ENCODE data around the gene ZNF862. TPM values are rescaled to one million over a fixed set of nuclear protein-coding genes. Genes with fewer than 3 reads are reported as not detected.

ZNF862 gene
- polyA plus RNA-seq, 1 of the 3 experiments (the other 2 are of a cell fraction) = 17.3 TPM

DNA sequence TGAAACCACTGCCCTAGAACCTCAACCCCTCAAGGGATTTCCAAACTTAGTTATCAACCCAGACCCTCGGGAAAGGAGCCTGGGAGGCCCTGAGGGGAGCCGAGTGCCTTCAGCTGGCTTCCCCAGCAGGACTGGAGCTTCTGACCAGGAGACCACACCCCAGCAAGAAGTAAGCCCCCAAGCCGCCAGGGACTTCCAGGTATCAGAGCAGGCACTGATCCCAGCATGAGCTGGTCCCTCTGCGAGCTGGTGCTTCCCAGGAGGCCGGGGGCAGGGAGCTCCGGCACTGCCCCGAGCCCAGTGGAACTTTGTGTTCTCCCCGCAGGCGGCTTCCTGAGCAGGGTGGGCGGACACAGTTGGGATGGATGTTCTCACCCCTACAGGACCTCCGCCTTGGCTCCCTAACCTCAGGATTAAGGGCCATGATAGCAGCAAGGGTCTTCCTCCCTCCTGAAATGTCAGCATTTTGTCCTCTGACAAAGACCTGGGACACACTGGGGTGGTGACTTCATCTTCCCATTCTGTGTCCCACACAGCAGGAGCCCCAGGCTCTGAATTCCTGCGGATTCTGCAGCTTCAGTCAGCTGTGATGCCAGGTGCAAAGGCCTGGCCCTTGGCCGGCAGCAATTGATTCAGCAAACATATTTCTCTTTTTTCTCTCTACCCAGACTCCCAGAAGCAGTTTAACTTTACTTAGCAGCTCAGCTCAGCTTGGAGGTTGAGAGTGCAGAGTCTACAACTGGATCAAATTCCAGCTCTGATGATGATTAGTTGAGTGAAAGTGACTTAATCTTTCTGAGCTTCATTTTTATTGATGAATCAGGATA lies 47.2 kb downstream of the ZNF862 start:
- no peak overlapping the region for H3K4me3 ChIP-seq (ENCODE audit: low read depth in 2 of 2, low read length in 1 of 2)
- H3K9me2 ChIP-seq = no peaks in the 10 kb centered on the region
- H3K9me3 ChIP-seq = no peaks in the 10 kb centered on the region
- WGBS (ENCODE audit: low lambda C conversion rate) = 71% methylated on average over 3 of the region's 13 CpGs
- DNase-seq = no peak
- no peaks in the 10 kb centered on the region for H3K27me3 ChIP-seq (ENCODE audit: insufficient read depth)
- TF ChIP-seq, protein P1, sequence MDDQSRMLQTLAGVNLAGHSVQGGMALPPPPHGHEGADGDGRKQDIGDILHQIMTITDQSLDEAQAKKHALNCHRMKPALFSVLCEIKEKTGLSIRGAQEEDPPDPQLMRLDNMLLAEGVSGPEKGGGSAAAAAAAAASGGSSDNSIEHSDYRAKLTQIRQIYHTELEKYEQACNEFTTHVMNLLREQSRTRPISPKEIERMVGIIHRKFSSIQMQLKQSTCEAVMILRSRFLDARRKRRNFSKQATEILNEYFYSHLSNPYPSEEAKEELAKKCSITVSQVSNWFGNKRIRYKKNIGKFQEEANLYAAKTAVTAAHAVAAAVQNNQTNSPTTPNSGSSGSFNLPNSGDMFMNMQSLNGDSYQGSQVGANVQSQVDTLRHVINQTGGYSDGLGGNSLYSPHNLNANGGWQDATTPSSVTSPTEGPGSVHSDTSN (IDR thresholded peaks at IDR 0.05) = no peak
- TF ChIP-seq, protein P2, sequence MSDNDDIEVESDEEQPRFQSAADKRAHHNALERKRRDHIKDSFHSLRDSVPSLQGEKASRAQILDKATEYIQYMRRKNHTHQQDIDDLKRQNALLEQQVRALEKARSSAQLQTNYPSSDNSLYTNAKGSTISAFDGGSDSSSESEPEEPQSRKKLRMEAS (IDR thresholded peaks at IDR 0.05; ENCODE audit: low read depth) = no peak
- TF ChIP-seq GATA2 (CRISPR knock-in tag; IDR thresholded peaks at IDR 0.05) = no peak
- TF ChIP-seq ELF1 (IDR thresholded peaks at IDR 0.05) = no peak
- TF ChIP-seq EP300 (IDR thresholded peaks at IDR 0.05; ENCODE audit: borderline replicate concordance in 1 of 2, low read depth in 1 of 2, low read length in 1 of 2) = no peak
- no peak for TF ChIP-seq TAF1 (IDR thresholded peaks at IDR 0.05; ENCODE audit: borderline replicate concordance, low read depth, low read length)
- TF ChIP-seq NFIC (IDR thresholded peaks at IDR 0.05; ENCODE audit: borderline replicate concordance) = no peak
- no peak for TF ChIP-seq MXI1 (IDR thresholded peaks at IDR 0.05; ENCODE audit: low read depth, low read length)
- no peak for TF ChIP-seq SIN3A (IDR thresholded peaks at IDR 0.05; ENCODE audit: borderline replicate concordance, low read depth, low read length)
- no peak for TF ChIP-seq RXRA (IDR thresholded peaks at IDR 0.05; ENCODE audit: borderline replicate concordance, low read depth)
- TF ChIP-seq JUND (IDR thresholded peaks at IDR 0.05) = no peak
- no peaks in the 10 kb centered on the region; a peak in 1 of 4 replicates for H3K4me1 ChIP-seq (ENCODE audit: control insufficient read depth in 1 of 2, insufficient read depth in 2 of 2, low read depth in 1 of 2, low read length in 1 of 2)
- no peaks in the 10 kb centered on the region for H4K20me1 ChIP-seq (ENCODE audit: insufficient read depth)
- peaks cover 0 to under 1% of the 10 kb centered on the region in 2 experiments for H3K36me3 ChIP-seq (replicated peaks in 1 of 2; ENCODE audit: control insufficient read depth in 1 of 2, insufficient read depth in 2 of 2, low read length in 1 of 2)
- ChIA-PET POLR2A (no interaction called here), CTCF (interaction anchor here (0.7 to 1.8 kb wide), 4 partner anchors 11 to 160 kb away, joined by 3 to 8 read pairs (median 4); no protein-coding TSS in a partner anchor)
- H3K4me2 ChIP-seq = no peak overlapping the region
- no peak overlapping the region for H3K9ac ChIP-seq
- no peak overlapping the region for H3K27ac ChIP-seq (ENCODE audit: low read depth in 2 of 2, low read length in 1 of 2)
- no peak overlapping the region for H2AFZ ChIP-seq (ENCODE audit: low read depth)
- no peaks in the 10 kb centered on the region for H3F3A ChIP-seq (replicated peaks; ENCODE audit: insufficient read depth)
- H3K79me2 ChIP-seq (ENCODE audit: insufficient read depth) = no peaks in the 10 kb centered on the region

DNA sequence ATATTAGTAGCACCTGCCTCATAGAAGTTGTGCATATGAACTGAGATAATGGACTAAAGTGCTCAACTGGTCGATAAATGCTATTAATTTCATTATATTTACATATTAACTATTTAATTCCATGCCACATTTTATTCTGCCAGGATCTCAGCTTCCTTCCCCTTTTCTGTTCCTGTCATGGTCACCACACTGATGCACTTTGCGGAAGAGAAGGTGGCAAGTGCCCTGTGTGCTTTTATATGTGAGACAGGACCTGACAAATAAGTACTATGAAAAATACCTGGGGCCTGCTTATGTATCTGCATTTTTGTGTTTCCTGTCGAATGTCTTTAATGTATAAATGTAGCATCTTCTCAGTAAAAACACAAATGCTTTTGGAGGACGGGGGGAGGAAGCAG lies 47.8 kb downstream of the ZNF862 start:
- TF ChIP-seq JUND (IDR thresholded peaks at IDR 0.05) = no peak
- no peak for TF ChIP-seq RCOR1 (IDR thresholded peaks at IDR 0.05; ENCODE audit: low read length)
- TF ChIP-seq RXRA (IDR thresholded peaks at IDR 0.05; ENCODE audit: borderline replicate concordance, low read depth) = no peak
- no peak for TF ChIP-seq FOSL2 (IDR thresholded peaks at IDR 0.05; ENCODE audit: borderline replicate concordance, low read depth)
- no peak for TF ChIP-seq GATA2 (CRISPR knock-in tag; IDR thresholded peaks at IDR 0.05)
- TF ChIP-seq TAF1 (IDR thresholded peaks at IDR 0.05; ENCODE audit: borderline replicate concordance, low read depth, low read length) = no peak
- Histone ChIP-seq H3K36me3 (replicated peaks in 1 of 2; ENCODE audit: control insufficient read depth in 1 of 2, insufficient read depth in 2 of 2, low read length in 1 of 2) (no peaks in the 10 kb centered on the region), H3F3A (replicated peaks; ENCODE audit: insufficient read depth) (no peaks in the 10 kb centered on the region), H3K27ac (ENCODE audit: low read depth in 2 of 2, low read length in 1 of 2) (no peak overlapping the region), H4K20me1 (ENCODE audit: insufficient read depth) (no peaks in the 10 kb centered on the region), H3K4me2 (no peak overlapping the region), H3K9ac (no peak overlapping the region), H3K9me2 (no peaks in the 10 kb centered on the region), H3K9me3 (no peaks in the 10 kb centered on the region), H3K4me1 (ENCODE audit: control insufficient read depth in 1 of 2, insufficient read depth in 2 of 2, low read depth in 1 of 2, low read length in 1 of 2) (no peaks in the 10 kb centered on the region; a peak in 1 of 4 replicates), H3K4me3 (ENCODE audit: low read depth in 2 of 2, low read length in 1 of 2) (no peak overlapping the region), H3K27me3 (ENCODE audit: insufficient read depth) (no peaks in the 10 kb centered on the region), H2AFZ (ENCODE audit: low read depth) (no peak overlapping the region), H3K79me2 (ENCODE audit: insufficient read depth) (no peaks in the 10 kb centered on the region)
- CTCF ChIA-PET = interaction anchor here (1.0 kb wide), 1 partner anchor 11 kb away, joined by 4 read pairs; no protein-coding TSS in a partner anchor
- DNase-seq = no peak
- 63% methylated on average over 4 of the region's 4 CpGs for WGBS (ENCODE audit: low lambda C conversion rate)
- POLR2A ChIA-PET = no interaction called here
